Astrocyte (in vitro differentiated cells and primary cell): ENCODE results near the gene RLN3.
"Not testable (repeated sequence)": the region's sequence is repeated elsewhere in the genome, so short reads cannot be mapped to it uniquely, and the experiment has no call there.

ENCODE experiments used
- EZH2 ChIP-seq: IDR thresholded peaks from 2 replicates; pipeline ENCODE4 v1.6.1; 2012; ENCODE audit warnings: mild to moderate bottlenecking, low read length, inconsistent platforms; ENCODE audit not compliant: insufficient read depth
- TF ChIP-seq, protein P1 (sequence below): IDR thresholded peaks from 2 replicates; pipeline ENCODE4 v1.5.1; 2011; ENCODE audit warnings: low read depth, mild to moderate bottlenecking, inconsistent platforms, low read length, moderate library complexity; ENCODE audit not compliant: insufficient read depth

DNA sequence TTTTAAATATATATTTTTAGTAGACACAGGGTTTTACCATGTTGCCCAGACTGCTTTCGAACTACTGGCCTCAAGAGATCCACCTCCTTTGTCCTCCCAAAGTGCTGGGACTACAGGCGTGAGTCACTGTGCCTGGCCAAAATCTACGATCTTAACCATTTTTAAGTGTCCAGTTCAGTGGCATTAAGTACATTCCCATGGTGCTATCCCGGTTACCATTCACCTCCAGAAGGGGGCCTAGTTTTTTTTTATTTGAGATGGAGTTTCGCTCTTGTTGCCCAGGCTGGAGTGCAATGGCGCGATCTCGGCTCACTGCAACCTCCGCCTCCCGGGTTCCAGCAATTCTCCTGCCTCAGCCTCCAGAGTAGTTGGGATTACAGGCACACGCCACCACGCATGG is 7.2 kb downstream of the RLN3 start:
- TF ChIP-seq, protein P1, sequence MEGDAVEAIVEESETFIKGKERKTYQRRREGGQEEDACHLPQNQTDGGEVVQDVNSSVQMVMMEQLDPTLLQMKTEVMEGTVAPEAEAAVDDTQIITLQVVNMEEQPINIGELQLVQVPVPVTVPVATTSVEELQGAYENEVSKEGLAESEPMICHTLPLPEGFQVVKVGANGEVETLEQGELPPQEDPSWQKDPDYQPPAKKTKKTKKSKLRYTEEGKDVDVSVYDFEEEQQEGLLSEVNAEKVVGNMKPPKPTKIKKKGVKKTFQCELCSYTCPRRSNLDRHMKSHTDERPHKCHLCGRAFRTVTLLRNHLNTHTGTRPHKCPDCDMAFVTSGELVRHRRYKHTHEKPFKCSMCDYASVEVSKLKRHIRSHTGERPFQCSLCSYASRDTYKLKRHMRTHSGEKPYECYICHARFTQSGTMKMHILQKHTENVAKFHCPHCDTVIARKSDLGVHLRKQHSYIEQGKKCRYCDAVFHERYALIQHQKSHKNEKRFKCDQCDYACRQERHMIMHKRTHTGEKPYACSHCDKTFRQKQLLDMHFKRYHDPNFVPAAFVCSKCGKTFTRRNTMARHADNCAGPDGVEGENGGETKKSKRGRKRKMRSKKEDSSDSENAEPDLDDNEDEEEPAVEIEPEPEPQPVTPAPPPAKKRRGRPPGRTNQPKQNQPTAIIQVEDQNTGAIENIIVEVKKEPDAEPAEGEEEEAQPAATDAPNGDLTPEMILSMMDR: not testable (repeated sequence)
- not testable (repeated sequence) for TF ChIP-seq EZH2
